ENCODE data around the gene FLOT2. TPM values are rescaled to one million over a fixed set of nuclear protein-coding genes. Genes with fewer than 3 reads are reported as not detected.

The FLOT2 gene
- total and polyA plus RNA-seq, 2 of the 8 experiments (the other 6 are each of a cell fraction or from before 2014, with no cell fraction given), result 116 to 189 TPM

GRCh38 chr17:28917465-28917864, 19.9 kb upstream of the FLOT2 start:
- FAIRE-seq (no peak), DNase-seq (ENCODE audit: low read depth in 1 of 2, low spot score in 2 of 2) (no peak)
- H4K91ac ChIP-seq (replicated peaks; ENCODE audit: insufficient read length, low read length), result no peak overlapping the region
- no peaks in the 10 kb centered on the region for H3K9me3 ChIP-seq (ENCODE audit: insufficient read depth in 2 of 2, low read depth in 1 of 2, low read length in 1 of 2)
- no peak overlapping the region for H4K8ac ChIP-seq (ENCODE audit: extremely low read depth, insufficient read depth, low read length)
- H3K4me1 ChIP-seq (replicated peaks in 1 of 4; ENCODE audit: control insufficient read depth in 3 of 4, insufficient read depth in 4 of 4, low read length in 3 of 4), result no peaks in the 10 kb centered on the region
- H2AK5ac ChIP-seq (ENCODE audit: low read depth, low read length), result no peak overlapping the region
- no peak overlapping the region for H2BK120ac ChIP-seq (replicated peaks; ENCODE audit: low read depth, low read length)
- no peak overlapping the region for H3K14ac ChIP-seq (ENCODE audit: insufficient read length)
- no peak overlapping the region for H3K56ac ChIP-seq (replicated peaks; ENCODE audit: insufficient read length, low read depth, low read length)
- no peak overlapping the region for H3K4me2 ChIP-seq (ENCODE audit: insufficient read depth in 1 of 2, low read depth in 2 of 2, low read length in 2 of 2)
- no peak overlapping the region for H3K4me3 ChIP-seq (ENCODE audit: extremely low read depth in 1 of 4, insufficient read depth in 2 of 4, low read depth in 3 of 4, low read length in 4 of 4)
- no peak overlapping the region for H2BK12ac ChIP-seq (ENCODE audit: low read depth, low read length)
- peaks cover 2 to 14% of the 10 kb centered on the region in 2 experiments for H4K20me1 ChIP-seq (replicated peaks in 1 of 2; ENCODE audit: control insufficient read depth in 1 of 2, insufficient read depth in 2 of 2, low read length in 2 of 2)
- peaks cover 38 to 87% (median 81%) of the 10 kb centered on the region in 4 experiments for H3K36me3 ChIP-seq (ENCODE audit: control insufficient read depth in 2 of 4, insufficient read depth in 4 of 4, low read length in 3 of 4)
- 85% methylated on average over 5 of the region's 5 CpGs; no CpG with 5 or more reads in 1 of the 2 experiments for WGBS, 2 experiments (ENCODE audit: extremely low coverage in 1 of 2, insufficient coverage in 1 of 2, insufficient read length in 1 of 2, insufficient replicate concordance in 2 of 2, low coverage in 1 of 2, low lambda C conversion rate in 2 of 2, missing lambda C conversion rate in 1 of 2)
- no peak overlapping the region for H3K27ac ChIP-seq (ENCODE audit: low read depth, low read length)
- H2AFZ ChIP-seq (ENCODE audit: low read length), result no peak overlapping the region
- H3K79me2 ChIP-seq (ENCODE audit: control insufficient read depth in 1 of 2, insufficient read depth in 2 of 2, low read length in 2 of 2), result 0 out of 4 replicates have a peak, but pooled peaks cover 0 to 2% of the 10 kb centered on the region in 2 experiments
- no peak overlapping the region for H3K9ac ChIP-seq (replicated peaks in 1 of 4; ENCODE audit: extremely low read depth in 1 of 4, low read depth in 3 of 4, low read length in 3 of 4)
- no peak overlapping the region for H3K23ac ChIP-seq (ENCODE audit: insufficient read length)
- no peak overlapping the region for H3K4ac ChIP-seq (replicated peaks; ENCODE audit: insufficient read length, low read depth, low read length)
- no peaks in the 10 kb centered on the region for H3K27me3 ChIP-seq (replicated peaks in 1 of 4; ENCODE audit: control insufficient read depth in 3 of 4, extremely low read depth in 1 of 4, insufficient read depth in 3 of 4, low read length in 3 of 4)
- ChIA-PET POLR2A (ENCODE audit: partially characterized antibody) (interaction anchor here (1.0 to 2.4 kb wide), 9 partner anchors 8 to 197 kb away, joined by 3 to 7 read pairs (median 4); partner anchors contain the start of gene RPL23A), CTCF (ENCODE audit: partially characterized antibody) (interaction anchor here (0.7 to 16.4 kb wide), 12 partner anchors 8 to 200 kb away, joined by 3 to 123 read pairs (median 4); partner anchors contain the start of genes DHRS13 and TLCD1)
- H2BK15ac ChIP-seq (ENCODE audit: low read length), result no peak overlapping the region
- no peaks in the 10 kb centered on the region for H3K23me2 ChIP-seq (ENCODE audit: low read depth, low read length)
- no peak overlapping the region for H2BK5ac ChIP-seq (ENCODE audit: low read depth, low read length)
- no peaks in the 10 kb centered on the region for H3K79me1 ChIP-seq (ENCODE audit: low read depth, low read length)
- no peak overlapping the region for H3K18ac ChIP-seq (ENCODE audit: extremely low read depth, low read length)
- no peak for TF ChIP-seq BACH1 (IDR thresholded peaks at IDR 0.05; ENCODE audit: low read length)
- TF ChIP-seq YY1 (IDR thresholded peaks at IDR 0.05; ENCODE audit: low read depth, low read length), result no peak
- TF ChIP-seq TEAD4 (IDR thresholded peaks at IDR 0.05; ENCODE audit: low read depth, low read length), result no peak
- TF ChIP-seq RFX5 (IDR thresholded peaks at IDR 0.05; ENCODE audit: borderline replicate concordance, low read depth, low read length), result no peak
- no peak overlapping the region for H4K5ac ChIP-seq (ENCODE audit: insufficient read length, low read depth, low read length)
- no peak overlapping the region for H2BK20ac ChIP-seq (ENCODE audit: low read length)

All from H1 (cell line).